ENCODE measurements around the gene CRTC1.

CRTC1 gene

DNA sequence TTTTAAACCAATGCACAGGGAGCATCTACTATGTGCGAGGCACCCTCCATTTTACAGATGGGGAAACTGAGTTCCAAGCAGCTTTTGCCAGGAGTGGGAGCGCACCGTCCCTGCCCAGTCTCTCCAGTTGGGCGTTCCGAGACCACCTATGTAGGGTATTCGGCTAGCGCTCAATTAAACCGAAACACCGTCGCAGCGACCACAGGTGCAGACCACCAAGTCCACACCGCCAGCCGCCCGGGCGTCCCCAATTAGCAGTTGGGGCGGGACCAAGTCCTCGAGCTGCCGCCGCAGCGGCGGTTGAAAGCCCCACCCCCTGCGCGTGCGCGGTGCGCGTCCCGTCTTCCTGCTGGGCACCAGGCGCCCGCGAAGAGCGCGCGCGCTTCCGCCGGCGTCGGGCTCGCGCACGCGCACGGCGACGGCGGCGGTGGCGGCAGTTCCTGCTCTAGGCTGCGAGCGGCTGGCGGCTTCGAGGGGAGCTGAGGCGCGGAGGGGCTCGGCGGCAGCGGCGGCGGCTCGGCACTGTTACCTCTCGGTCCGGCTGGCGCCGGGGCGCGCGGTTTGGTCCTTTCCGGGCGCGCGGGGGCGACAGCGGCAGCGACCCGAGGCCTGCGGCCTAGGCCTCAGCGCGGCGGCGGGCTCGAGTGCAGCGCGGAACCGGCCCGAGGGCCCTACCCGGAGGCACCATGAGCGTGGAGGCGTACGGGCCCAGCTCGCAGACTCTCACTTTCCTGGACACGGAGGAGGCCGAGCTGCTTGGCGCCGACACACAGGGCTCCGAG is 148.2 kb downstream of the CRTC1 start, which contains the start of gene UPF1:
Gene UPF1, plus strand, starts transcription at position 436 of the 782 bp plus-strand sequence. Its CDS starts 251 bp downstream, at position 687.
- H3K79me2 ChIP-seq (ENCODE audit: insufficient read depth, low read length): peaks cover 53% of the 10 kb centered on the region

More for the DNA sequence above, 148.2 kb downstream of the CRTC1 start, which contains the start of gene UPF1:
- Histone ChIP-seq H3K4me2 (ENCODE audit: insufficient read depth, low read length) (peak within 1 kb of the TSS; percentile 84), H3K4me1 (ENCODE audit: insufficient read depth, low read length) (peaks cover 40% of the 10 kb centered on the region), H4K20me1 (ENCODE audit: insufficient read depth, low read length) (peaks cover 43% of the 10 kb centered on the region), H3K9me3 (ENCODE audit: insufficient read depth, low read length, severe bottlenecking) (no peaks in the 10 kb centered on the region), H3K27ac (ENCODE audit: low read length) (peak within 1 kb of the TSS; percentile 91), H3K36me3 (ENCODE audit: insufficient read depth, low read length) (peaks cover 42% of the 10 kb centered on the region), H3K4me3 (ENCODE audit: low read depth in 1 of 2, low read length in 2 of 2) (peak within 1 kb of the TSS; percentile 72 to 75), H3K27me3 (ENCODE audit: insufficient read depth, low read length, poor library complexity) (no peaks in the 10 kb centered on the region), H2AFZ (ENCODE audit: low read depth, low read length) (peak within 1 kb of the TSS; percentile 82), H3K9ac (ENCODE audit: low read depth, low read length) (peak within 1 kb of the TSS; percentile 98)
- ATAC-seq (ENCODE audit: insufficient read depth, low read depth) (peak; percentile 86), DNase-seq (peak; percentile 98)
- TF ChIP-seq EZH2 (IDR thresholded peaks at IDR 0.05; ENCODE audit: borderline replicate concordance, low read depth, low read length, severe bottlenecking): no peak
- TF ChIP-seq, protein P1, sequence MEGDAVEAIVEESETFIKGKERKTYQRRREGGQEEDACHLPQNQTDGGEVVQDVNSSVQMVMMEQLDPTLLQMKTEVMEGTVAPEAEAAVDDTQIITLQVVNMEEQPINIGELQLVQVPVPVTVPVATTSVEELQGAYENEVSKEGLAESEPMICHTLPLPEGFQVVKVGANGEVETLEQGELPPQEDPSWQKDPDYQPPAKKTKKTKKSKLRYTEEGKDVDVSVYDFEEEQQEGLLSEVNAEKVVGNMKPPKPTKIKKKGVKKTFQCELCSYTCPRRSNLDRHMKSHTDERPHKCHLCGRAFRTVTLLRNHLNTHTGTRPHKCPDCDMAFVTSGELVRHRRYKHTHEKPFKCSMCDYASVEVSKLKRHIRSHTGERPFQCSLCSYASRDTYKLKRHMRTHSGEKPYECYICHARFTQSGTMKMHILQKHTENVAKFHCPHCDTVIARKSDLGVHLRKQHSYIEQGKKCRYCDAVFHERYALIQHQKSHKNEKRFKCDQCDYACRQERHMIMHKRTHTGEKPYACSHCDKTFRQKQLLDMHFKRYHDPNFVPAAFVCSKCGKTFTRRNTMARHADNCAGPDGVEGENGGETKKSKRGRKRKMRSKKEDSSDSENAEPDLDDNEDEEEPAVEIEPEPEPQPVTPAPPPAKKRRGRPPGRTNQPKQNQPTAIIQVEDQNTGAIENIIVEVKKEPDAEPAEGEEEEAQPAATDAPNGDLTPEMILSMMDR (IDR thresholded peaks at IDR 0.05; ENCODE audit: borderline replicate concordance, extremely low read depth, low read length, poor library complexity, severe bottlenecking): no peak
